Activated CD4-positive, alpha-beta T cell treated with anti-CD3 and anti-CD28 coated beads for 36 hours (primary cell): ENCODE results near the gene LYRM4. TPM values are rescaled to one million over a fixed set of nuclear protein-coding genes. Genes with fewer than 3 reads are reported as not detected.
A peak's percentile ranks its signal among the peaks of the same experiment; 100 is the strongest.

ENCODE experiments used
- ATAC-seq: fragments of 200-7000 bp; cut with Tn5 transposase; one replicate; pipeline ENCODE4 v1.10.0; 2021; ENCODE audit warnings: mild to moderate bottlenecking, moderate library complexity
- CTCF ChIA-PET: fragments of 350-600 bp; sonication (Branson Sonifier 250); formaldehyde crosslinking; loops from one replicate; lab custom pipeline; 2021; ENCODE audit warnings: antibody characterized with exemption; lab: Charles Lee
- POLR2A ChIA-PET: fragments of 350-600 bp; sonication (Branson Sonifier 250); formaldehyde crosslinking; loops from one replicate; lab custom pipeline; 2021; ENCODE audit warnings: antibody characterized with exemption, inconsistent platforms; lab: Charles Lee
- DNase-seq: peaks from one replicate; pipeline ENCODE4 v3.0.0-alpha.2; 2020
- H3K27ac Mint-ChIP-seq: one replicate; pipeline ENCODE4 v1.8.0; 2021; ENCODE audit warnings: mixed read lengths
- H3K27me3 Mint-ChIP-seq: one replicate; pipeline ENCODE4 v1.8.0; 2021; ENCODE audit warnings: mixed read lengths
- H3K36me3 Mint-ChIP-seq: one replicate; pipeline ENCODE4 v1.8.0; 2021; ENCODE audit warnings: low read depth, mixed read lengths
- H3K4me1 Mint-ChIP-seq: one replicate; pipeline ENCODE4 v1.8.0; 2021; ENCODE audit warnings: mixed read lengths
- H3K4me3 Mint-ChIP-seq: one replicate; pipeline ENCODE4 v1.8.0; 2021; ENCODE audit warnings: mild to moderate bottlenecking, moderate library complexity, mixed read lengths
- H3K9me3 Mint-ChIP-seq: one replicate; pipeline ENCODE4 v1.8.0; 2021; ENCODE audit warnings: low read depth, mixed read lengths
- intact Hi-C, 2 experiments: fragments of 100-400 bp; cut with DNase I in 1 of 2; cut with micrococcal nuclease in 1 of 2; formaldehyde crosslinking; loops; one replicate each; pipeline versions ENCODE4 v1.14.2 to v1.15.1; 2022 to 2024; cut with DNase I, micrococcal nuclease
- total RNA-seq, 2 experiments: library from RNA; stranded (reverse); gene quantifications; one replicate each; pipeline ENCODE4 v1.2.3, GENCODE V29; 2021

The LYRM4 gene
- total RNA-seq, 2 experiments from 2014 or later: 46.4 to 53.4 TPM

DNA sequence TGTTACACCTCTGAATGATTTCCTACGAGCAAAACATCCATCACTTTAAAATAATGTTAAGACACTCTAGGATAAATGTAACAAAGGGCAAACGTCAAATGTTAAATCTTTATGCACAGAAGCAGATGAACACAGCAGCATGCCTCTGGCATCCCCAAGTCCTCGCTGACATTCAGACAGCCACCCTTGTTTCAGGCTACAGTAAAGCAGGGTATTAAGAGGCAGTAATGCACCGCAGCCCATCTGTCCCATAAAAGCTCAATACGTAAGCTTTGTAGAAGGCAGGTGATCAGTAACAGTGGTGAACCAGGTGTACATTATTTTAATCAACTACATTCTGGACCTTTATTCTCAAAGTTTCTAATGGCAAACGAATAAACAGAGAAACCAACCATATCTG is 110.9 kb downstream of the LYRM4 start:
- Mint-ChIP-seq H3K27me3 (no peaks in the 10 kb centered on the region), H3K27ac (no peak overlapping the region), H3K4me1 (no peaks in the 10 kb centered on the region), H3K9me3 (no peaks in the 10 kb centered on the region), H3K4me3 (no peak overlapping the region), H3K36me3 (no peaks in the 10 kb centered on the region)
- intact Hi-C loops: no loop called here
- CTCF ChIA-PET: no interaction called here
- POLR2A ChIA-PET: no interaction called here
- no peak for ATAC-seq
- no peak for DNase-seq

DNA sequence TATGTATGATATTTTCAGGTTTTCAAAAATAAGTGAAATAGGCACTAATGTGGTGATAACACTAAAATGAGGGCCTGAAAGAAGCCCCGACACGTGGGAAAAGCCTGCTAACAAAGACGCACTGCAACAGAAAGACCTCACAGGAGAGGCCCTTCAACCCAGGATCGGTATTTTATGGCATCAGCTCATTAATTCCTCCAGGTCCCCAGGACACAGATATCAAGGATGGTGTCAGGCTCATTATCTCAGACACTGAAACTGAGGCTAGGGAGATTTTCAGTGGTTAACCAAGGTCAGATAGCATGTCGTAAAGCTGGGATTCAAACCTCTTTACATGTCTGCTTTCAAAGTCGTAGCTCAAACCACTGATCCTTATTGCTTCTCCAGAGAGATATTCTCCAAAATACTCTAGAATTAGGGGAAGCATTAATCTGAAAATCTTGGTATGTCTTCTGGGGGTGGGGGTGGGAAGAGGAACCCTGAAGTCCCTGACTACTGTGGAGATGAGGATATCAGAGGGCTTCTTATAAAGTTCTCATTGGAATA is 111.5 kb downstream of the LYRM4 start:
- DNase-seq (no peak), ATAC-seq (no peak)
- CTCF ChIA-PET: interaction anchor here (0.9 to 1.1 kb wide), 3 partner anchors 12 to 56 kb away, joined by 3 read pairs; no protein-coding TSS in a partner anchor
- intact Hi-C loops: no loop called here
- Mint-ChIP-seq H3K9me3 (no peaks in the 10 kb centered on the region), H3K36me3 (no peaks in the 10 kb centered on the region), H3K27ac (no peak overlapping the region), H3K4me3 (no peak overlapping the region), H3K4me1 (no peaks in the 10 kb centered on the region), H3K27me3 (no peaks in the 10 kb centered on the region)
- POLR2A ChIA-PET: interaction anchor here (0.6 kb wide), 1 partner anchor 75 kb away, joined by 3 read pairs; no protein-coding TSS in a partner anchor

- ChIA-PET CTCF (interaction anchor here (0.7 to 1.4 kb wide), 6 partner anchors 10 to 255 kb away, joined by 3 to 4 read pairs (median 3); no protein-coding TSS in a partner anchor), POLR2A (no interaction called here)
- H3K27me3 Mint-ChIP-seq: no peaks in the 10 kb centered on the region
- H3K27ac Mint-ChIP-seq: no peak overlapping the region
- intact Hi-C loops: no loop called here
- no peaks in the 10 kb centered on the region for H3K4me1 Mint-ChIP-seq
- DNase-seq (no peak), ATAC-seq (no peak)
- H3K36me3 Mint-ChIP-seq: no peaks in the 10 kb centered on the region
- no peak overlapping the region for H3K4me3 Mint-ChIP-seq
- H3K9me3 Mint-ChIP-seq: no peaks in the 10 kb centered on the region
Observed at GRCh38 chr6:5146398-5146797, 114.4 kb downstream of the LYRM4 start.

- Mint-ChIP-seq H3K27ac (no peak overlapping the region), H3K27me3 (no peaks in the 10 kb centered on the region), H3K4me3 (no peak overlapping the region), H3K36me3 (no peaks in the 10 kb centered on the region), H3K9me3 (no peaks in the 10 kb centered on the region), H3K4me1 (no peaks in the 10 kb centered on the region)
- DNase-seq (peak; percentile 91), ATAC-seq (peak; percentile 71)
- intact Hi-C loops: loop anchor here (1.0 to 5.0 kb wide), 8 partner anchors 69 to 1404 kb away; partner anchors contain the start of genes FARS2 (in 1 of the 2) and LYRM4 (in 1 of the 2)
- CTCF ChIA-PET: interaction anchor here (0.7 to 2.5 kb wide), 55 partner anchors 9 to 1403 kb away, joined by 3 to 23 read pairs (median 4); partner anchors contain the start of gene FARS2
- POLR2A ChIA-PET: no interaction called here
Observed at GRCh38 chr6:5143634-5144311, 117.0 kb downstream of the LYRM4 start.

DNA sequence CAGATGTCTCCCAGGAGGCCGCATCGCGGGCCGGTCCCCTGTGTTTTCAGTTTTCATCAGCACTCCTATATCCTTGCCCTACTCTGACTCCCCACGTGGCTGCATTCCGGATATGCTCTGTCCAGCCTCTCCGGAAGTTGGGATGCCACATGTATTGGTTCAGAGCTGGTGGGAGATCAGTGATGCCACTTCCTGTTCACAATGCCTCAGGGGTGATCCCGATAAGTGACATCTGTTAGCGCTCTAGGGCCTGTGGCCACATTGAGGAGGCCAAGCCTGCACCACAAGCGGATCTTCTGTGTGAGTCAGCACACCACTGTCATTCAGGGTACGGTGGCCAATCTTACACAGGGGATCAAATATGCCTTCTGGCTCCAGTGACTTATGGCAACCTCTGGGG is 117.8 kb downstream of the LYRM4 start:
- no peaks in the 10 kb centered on the region for H3K27me3 Mint-ChIP-seq
- no peak overlapping the region for H3K4me3 Mint-ChIP-seq
- H3K4me1 Mint-ChIP-seq: no peaks in the 10 kb centered on the region
- H3K36me3 Mint-ChIP-seq: no peaks in the 10 kb centered on the region
- ChIA-PET CTCF (interaction anchor here (0.7 to 2.5 kb wide), 34 partner anchors 9 to 1404 kb away, joined by 3 to 23 read pairs (median 5); partner anchors contain the start of gene FARS2), POLR2A (no interaction called here)
- no peak overlapping the region for H3K27ac Mint-ChIP-seq
- DNase-seq (no peak), ATAC-seq (no peak)
- intact Hi-C loops: loop anchor here (1.0 to 5.0 kb wide), 8 partner anchors 69 to 1404 kb away; partner anchors contain the start of genes FARS2 (in 1 of the 2) and LYRM4 (in 1 of the 2)
- H3K9me3 Mint-ChIP-seq: no peaks in the 10 kb centered on the region

- Mint-ChIP-seq H3K27me3 (no peaks in the 10 kb centered on the region), H3K9me3 (no peaks in the 10 kb centered on the region), H3K36me3 (peaks cover 2% of the 10 kb centered on the region), H3K27ac (no peak overlapping the region), H3K4me1 (no peaks in the 10 kb centered on the region), H3K4me3 (no peak overlapping the region)
- DNase-seq: no peak
- intact Hi-C loops: loop anchor here (2.0 to 5.0 kb wide), 4 partner anchors 70 to 1405 kb away; partner anchors contain the start of genes FARS2 (in 1 of the 2) and LYRM4 (in 1 of the 2)
- CTCF ChIA-PET: interaction anchor here (1.1 to 2.2 kb wide), 4 partner anchors 10 to 238 kb away, joined by 4 to 8 read pairs (median 4); no protein-coding TSS in a partner anchor
- ATAC-seq: no peak
- POLR2A ChIA-PET: no interaction called here
Observed at GRCh38 chr6:5142131-5142530, 118.6 kb downstream of the LYRM4 start.

GRCh38 chr6:5141046-5141445 is 119.7 kb downstream of the LYRM4 start:
- Mint-ChIP-seq H3K27ac (no peak overlapping the region), H3K36me3 (peaks cover 2% of the 10 kb centered on the region), H3K9me3 (no peaks in the 10 kb centered on the region), H3K4me3 (no peak overlapping the region), H3K27me3 (no peaks in the 10 kb centered on the region), H3K4me1 (no peaks in the 10 kb centered on the region)
- POLR2A ChIA-PET: no interaction called here
- DNase-seq: no peak
- no peak for ATAC-seq
- intact Hi-C loops: loop anchor here (5.0 kb wide), 3 partner anchors 71 to 1406 kb away; no protein-coding TSS in a partner anchor
- CTCF ChIA-PET: interaction anchor here (0.5 to 1.6 kb wide), 6 partner anchors 71 to 239 kb away, joined by 3 to 5 read pairs (median 4); no protein-coding TSS in a partner anchor

DNA sequence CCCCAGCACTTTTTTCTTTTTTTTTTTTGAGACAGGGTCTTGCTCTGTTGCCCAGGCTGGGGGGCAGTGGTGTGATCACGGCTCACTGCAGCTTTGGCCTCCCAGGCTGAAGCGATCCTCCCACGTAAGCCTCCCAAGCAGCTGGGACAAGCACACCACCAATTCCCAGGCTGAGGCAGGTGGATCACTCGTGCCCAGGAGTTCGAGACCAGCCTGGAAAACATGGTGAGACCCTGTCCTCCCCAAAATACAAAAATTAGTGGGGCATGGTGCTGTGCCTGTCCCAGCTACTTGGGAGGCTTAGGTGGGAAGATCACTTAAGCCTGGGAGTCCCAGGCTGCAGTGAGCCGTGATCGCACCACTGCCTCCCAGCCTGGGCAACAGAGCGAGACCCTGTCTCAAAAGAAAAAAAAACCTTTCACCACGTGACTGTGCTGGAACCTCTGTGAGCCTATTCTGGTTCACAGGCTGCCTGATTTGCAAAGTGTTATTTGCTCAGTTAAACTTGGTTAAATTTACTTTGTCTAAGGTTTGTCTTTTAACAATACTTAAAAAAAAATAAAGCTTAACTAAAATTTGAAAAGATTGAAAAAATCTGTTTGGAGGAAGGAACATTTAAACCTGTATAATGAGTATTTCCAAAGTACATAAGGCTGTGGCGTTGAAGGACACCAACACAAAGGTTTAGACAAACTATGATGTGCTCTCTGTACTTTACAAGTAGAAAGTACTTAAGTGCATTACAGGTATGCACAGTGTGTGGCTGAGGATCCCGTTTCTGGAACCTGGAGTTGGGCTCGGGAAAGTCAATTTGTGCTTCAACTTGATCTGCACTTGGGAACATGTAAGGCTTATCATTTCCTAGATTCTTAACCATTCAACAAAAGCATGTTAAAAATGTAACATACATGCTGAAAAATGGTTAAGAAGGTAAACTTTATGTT is 120.7 kb downstream of the LYRM4 start:
- H3K27me3 Mint-ChIP-seq: no peaks in the 10 kb centered on the region
- ChIA-PET CTCF (interaction anchor here (1.1 to 1.6 kb wide), 2 partner anchors 163 to 240 kb away, joined by 4 to 5 read pairs; no protein-coding TSS in a partner anchor), POLR2A (no interaction called here)
- ATAC-seq: no peak
- H3K36me3 Mint-ChIP-seq: peaks cover 2% of the 10 kb centered on the region
- H3K4me1 Mint-ChIP-seq: no peaks in the 10 kb centered on the region
- no peak overlapping the region for H3K4me3 Mint-ChIP-seq
- DNase-seq: no peak
- intact Hi-C loops: loop anchor here (5.0 kb wide), 3 partner anchors 72 to 1407 kb away; no protein-coding TSS in a partner anchor
- H3K27ac Mint-ChIP-seq: no peak overlapping the region
- H3K9me3 Mint-ChIP-seq: no peaks in the 10 kb centered on the region

DNA sequence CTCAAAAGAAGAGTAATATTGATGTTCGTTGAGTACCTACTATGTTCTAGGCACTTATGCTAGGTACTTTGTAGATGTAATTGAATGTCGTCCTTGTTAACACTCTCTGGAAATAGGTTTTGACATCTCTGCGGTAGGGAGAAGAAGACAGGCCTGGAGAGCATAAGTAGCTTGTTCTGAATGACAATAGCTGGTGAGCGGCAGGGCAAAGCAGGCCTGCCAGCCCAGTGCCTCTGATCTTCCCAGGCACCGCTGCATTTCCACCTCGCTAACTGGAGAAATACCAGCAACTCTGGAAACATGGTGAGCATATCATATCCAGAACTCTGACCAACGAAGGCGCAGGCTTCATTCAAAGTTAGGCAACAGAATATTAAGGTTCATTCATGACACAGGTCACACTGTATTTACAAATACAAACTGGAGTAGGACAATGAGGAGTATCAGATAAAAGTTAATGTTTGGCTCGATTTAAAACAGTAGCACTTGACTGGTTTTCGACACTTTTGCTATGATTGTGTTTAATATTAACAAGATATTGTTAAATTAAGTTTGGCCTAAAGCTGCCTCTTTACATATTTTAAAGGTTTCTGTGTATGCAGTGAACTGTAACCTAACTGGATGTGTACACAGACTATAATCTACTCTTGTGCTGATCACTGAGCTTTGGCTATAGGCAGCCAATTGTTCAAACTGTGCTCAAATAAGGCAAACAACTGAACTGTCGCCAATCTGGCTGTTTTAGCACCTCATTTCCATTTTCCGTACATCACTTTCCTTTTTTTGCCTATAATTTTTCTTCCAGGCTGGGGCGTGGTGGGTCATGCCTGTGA is 121.5 kb downstream of the LYRM4 start:
- no peak overlapping the region for H3K27ac Mint-ChIP-seq
- intact Hi-C loops: no loop called here
- H3K4me3 Mint-ChIP-seq: no peak overlapping the region
- DNase-seq (no peak), ATAC-seq (no peak)
- ChIA-PET POLR2A (no interaction called here), CTCF (no interaction called here)
- H3K36me3 Mint-ChIP-seq: peaks cover 2% of the 10 kb centered on the region
- no peaks in the 10 kb centered on the region for H3K4me1 Mint-ChIP-seq
- no peaks in the 10 kb centered on the region for H3K9me3 Mint-ChIP-seq
- no peaks in the 10 kb centered on the region for H3K27me3 Mint-ChIP-seq

DNA sequence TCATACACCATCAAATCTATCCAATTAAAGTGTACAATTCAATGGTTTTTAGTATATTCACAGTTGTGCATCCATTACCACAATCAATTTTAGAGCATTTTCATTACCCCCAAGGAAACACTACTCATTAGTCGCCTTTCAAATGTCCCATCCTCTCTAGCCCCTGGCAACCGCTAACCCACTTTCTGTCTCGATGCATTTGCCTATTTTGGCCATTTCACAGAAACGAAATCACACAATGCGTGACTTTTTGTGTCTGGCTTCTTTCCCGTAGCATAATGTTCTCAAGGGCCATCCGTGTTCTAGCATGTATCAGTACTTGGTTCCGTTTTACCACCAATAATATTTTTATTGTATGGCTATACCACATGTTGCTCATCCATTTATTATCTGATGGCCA is 123.9 kb downstream of the LYRM4 start:
- no peaks in the 10 kb centered on the region for H3K27me3 Mint-ChIP-seq
- DNase-seq: no peak
- ChIA-PET POLR2A (no interaction called here), CTCF (interaction anchor here (1.1 kb wide), 1 partner anchor 12 kb away, joined by 3 read pairs; no protein-coding TSS in a partner anchor)
- H3K36me3 Mint-ChIP-seq: peaks cover 2% of the 10 kb centered on the region
- H3K4me3 Mint-ChIP-seq: no peak overlapping the region
- no peak overlapping the region for H3K27ac Mint-ChIP-seq
- H3K4me1 Mint-ChIP-seq: no peaks in the 10 kb centered on the region
- ATAC-seq: no peak
- intact Hi-C loops: no loop called here
- no peaks in the 10 kb centered on the region for H3K9me3 Mint-ChIP-seq
